SK-N-SH (cell line): ENCODE data around the gene ZNF664. TPM values are rescaled to one million over a fixed set of nuclear protein-coding genes. Genes with fewer than 3 reads are reported as not detected.

Source experiments
- CTCF ChIA-PET: fragments of 300-600, 350-600 bp; formaldehyde crosslinking; extraction: SDS; loops from one replicate; lab custom pipeline; 2021; lab: Yijun Ruan, JAX
- POLR2A ChIA-PET: fragments of 350-600 bp; sonication (Branson Sonifier 250); formaldehyde crosslinking; extraction: SDS; loops from one replicate; lab custom pipeline; 2020; ENCODE audit warnings: antibody characterized with exemption, inconsistent platforms; lab: Yijun Ruan, JAX
- DNase-seq: peaks from one replicate; pipeline ENCODE4 v3.0.0; 2012
- H2AFZ ChIP-seq: fragments of 200-600 bp; sonication (generic); 2 replicates; pipeline ENCODE4 v1.8.1; 2016; ENCODE audit warnings: antibody characterized with exemption, mild to moderate bottlenecking, low read depth
- H3F3A ChIP-seq: fragments of 200-600 bp; sonication (generic); replicated peaks from 2 replicates; pipeline ENCODE3; 2016; ENCODE audit warnings: antibody characterized with exemption, mild to moderate bottlenecking; ENCODE audit not compliant: insufficient read depth
- H3K27ac ChIP-seq, 2 experiments: fragments of 200-500 bp in 1 of 2; fragments of 200-600 bp in 1 of 2; sonication (Bioruptor generic) in 1 of 2; sonication (generic), shearing (Covaris generic) in 1 of 2; 2 replicates each; pipeline versions ENCODE4 v1.5.1 to v1.6.1; 2014 to 2016; ENCODE audit warnings: low read depth in 2 of 2, inconsistent platforms in 1 of 2, low read length in 1 of 2, mild to moderate bottlenecking in 1 of 2, mixed read lengths in 1 of 2
- H3K27me3 ChIP-seq: fragments of 200-600 bp; sonication (generic), shearing (Covaris generic); 2 replicates; pipeline ENCODE4 v1.6.1; 2016; ENCODE audit warnings: mixed run types; ENCODE audit not compliant: insufficient read depth
- H3K36me3 ChIP-seq, 2 experiments: fragments of 200-500 bp in 1 of 2; fragments of 200-600 bp in 1 of 2; sonication (Bioruptor generic) in 1 of 2; sonication (generic) in 1 of 2; replicated peaks in 1 of 2; 2 replicates each; pipeline versions ENCODE3 to v1.5.1; 2014 to 2016; ENCODE audit warnings: low read length in 1 of 2, mild to moderate bottlenecking in 1 of 2; ENCODE audit not compliant: insufficient read depth in 2 of 2, control insufficient read depth in 1 of 2
- H3K4me1 ChIP-seq, 2 experiments: fragments of 200-500 bp in 1 of 2; fragments of 200-600 bp in 1 of 2; sonication (Bioruptor generic) in 1 of 2; sonication (generic), shearing (Covaris generic) in 1 of 2; 2 replicates each; pipeline versions ENCODE4 v1.5.1 to v1.6.1; 2014 to 2016; ENCODE audit warnings: low read depth in 1 of 2, low read length in 1 of 2, mixed run types in 1 of 2; ENCODE audit not compliant: insufficient read depth in 2 of 2, control insufficient read depth in 1 of 2
- H3K4me2 ChIP-seq: fragments of 200-600 bp; sonication (generic), shearing (Covaris generic); 2 replicates; pipeline ENCODE4 v1.6.1; 2017; ENCODE audit warnings: mixed run types
- H3K4me3 ChIP-seq, 2 experiments: fragments of 200-500 bp in 1 of 2; fragments of 200-600 bp in 1 of 2; sonication (Bioruptor generic) in 1 of 2; sonication (generic), shearing (Covaris generic) in 1 of 2; 2 replicates each; pipeline versions ENCODE4 v1.5.1 to v1.8.1; 2014 to 2016; ENCODE audit warnings: low read depth in 2 of 2, inconsistent platforms in 1 of 2, low read length in 1 of 2, mild to moderate bottlenecking in 1 of 2, mixed read lengths in 1 of 2, moderate library complexity in 1 of 2
- H3K79me2 ChIP-seq: fragments of 200-600 bp; sonication (generic); 2 replicates; pipeline ENCODE4 v1.8.1; 2017; ENCODE audit warnings: mild to moderate bottlenecking; ENCODE audit not compliant: insufficient read depth
- H3K9ac ChIP-seq: fragments of 200-600 bp; sonication (generic); 2 replicates; pipeline ENCODE4 v1.6.1; 2017; ENCODE audit warnings: mixed run types
- H3K9me2 ChIP-seq: fragments of 200-600 bp; sonication (generic); 2 replicates; pipeline ENCODE4 v1.6.1; 2017; ENCODE audit warnings: mixed run types
- H3K9me3 ChIP-seq: fragments of 200-600 bp; sonication (generic); 2 replicates; pipeline ENCODE4 v1.6.1; 2017; ENCODE audit warnings: mixed run types, mild to moderate bottlenecking, moderate library complexity
- H4K20me1 ChIP-seq: fragments of 200-600 bp; sonication (generic); 2 replicates; pipeline ENCODE4 v1.6.1; 2017; ENCODE audit warnings: mild to moderate bottlenecking, mixed run types; ENCODE audit not compliant: insufficient read depth
- ELF1 ChIP-seq: IDR thresholded peaks from 2 replicates; pipeline ENCODE4 v1.4.0; 2012
- EP300 ChIP-seq, 2 experiments: IDR thresholded peaks; 2 replicates each; pipeline versions ENCODE4 v1.4.0 to v1.6.1; 2012; ENCODE audit warnings: borderline replicate concordance in 1 of 2, low read depth in 1 of 2, low read length in 1 of 2
- FOSL2 ChIP-seq: IDR thresholded peaks from 2 replicates; pipeline ENCODE4 v1.4.0; 2012; ENCODE audit warnings: low read depth, mild to moderate bottlenecking, moderate library complexity, borderline replicate concordance
- FOXJ3 ChIP-seq: sonication (generic); formaldehyde crosslinking; IDR thresholded peaks from 2 replicates; pipeline ENCODE4 v1.5.1; 2020; ENCODE audit warnings: mild to moderate bottlenecking, missing genetic modification reagents
- GATA2 ChIP-seq: sonication (generic); formaldehyde crosslinking; IDR thresholded peaks from 2 replicates; pipeline ENCODE4 v1.5.0; 2020; ENCODE audit warnings: mild to moderate bottlenecking, missing genetic modification reagents
- JUND ChIP-seq: IDR thresholded peaks from 2 replicates; pipeline ENCODE4 v1.4.0; 2012
- MEF2A ChIP-seq: IDR thresholded peaks from 2 replicates; pipeline ENCODE4 v1.4.0; 2012; ENCODE audit warnings: low read depth, borderline replicate concordance
- POLR2AphosphoS5 ChIP-seq: IDR thresholded peaks from 2 replicates; pipeline ENCODE4 v1.6.1; 2012; ENCODE audit warnings: low read depth, low read length
- RAD21 ChIP-seq: IDR thresholded peaks from 2 replicates; pipeline ENCODE4 v1.6.1; 2012; ENCODE audit warnings: mild to moderate bottlenecking, low read length
- RCOR1 ChIP-seq: fragments of 150-350 bp; IDR thresholded peaks from 2 replicates; pipeline ENCODE4 v1.6.1; 2017; ENCODE audit warnings: antibody characterized with exemption, low read length
- RFX5 ChIP-seq: IDR thresholded peaks from 2 replicates; pipeline ENCODE4 v1.6.1; 2012; ENCODE audit warnings: mild to moderate bottlenecking, improper control_type of control experiment, low read length
- SIN3A ChIP-seq: IDR thresholded peaks from 2 replicates; pipeline ENCODE4 v1.6.1; 2012; ENCODE audit warnings: low read depth, mild to moderate bottlenecking, low read length, moderate library complexity, borderline replicate concordance
- TAF1 ChIP-seq: IDR thresholded peaks from 2 replicates; pipeline ENCODE4 v1.6.1; 2012; ENCODE audit warnings: low read depth, mild to moderate bottlenecking, low read length, moderate library complexity, borderline replicate concordance
- TEAD4 ChIP-seq: IDR thresholded peaks from 2 replicates; pipeline ENCODE4 v1.4.0; 2012; ENCODE audit warnings: mild to moderate bottlenecking, borderline replicate concordance; ENCODE audit not compliant: insufficient read depth
- WGBS: methylation state at CpG from one replicate; pipeline ENCODE4 v1.1.6; 2017; ENCODE audit warnings: low lambda C conversion rate; 5-methylcytosine and 5-hydroxymethylcytosine counted together
- polyA plus RNA-seq, 3 experiments: library from polyadenylated mRNA; depleted of rRNA; stranded (reverse); fragments of >200 nt; gene quantifications; 2 replicates each; pipeline ENCODE4 v1.2.3, GENCODE V29; 2012
- TF ChIP-seq, protein P1 (sequence below): IDR thresholded peaks from 2 replicates; pipeline ENCODE4 v1.6.1; 2012; ENCODE audit warnings: mild to moderate bottlenecking, low read depth, low read length, moderate library complexity
- TF ChIP-seq, protein P2 (sequence below): IDR thresholded peaks from 2 replicates; pipeline ENCODE4 v1.4.0; 2012; ENCODE audit warnings: low read depth, borderline replicate concordance
- TF ChIP-seq, protein P3 (sequence below): IDR thresholded peaks from 2 replicates; pipeline ENCODE4 v1.4.0; 2012; ENCODE audit warnings: low read depth
- TF ChIP-seq, protein P4 (sequence below): IDR thresholded peaks from 2 replicates; pipeline ENCODE4; 2012

The ZNF664 gene
- polyA plus RNA-seq, 1 of the 3 experiments (the other 2 are of a cell fraction): 34.9 TPM

DNA sequence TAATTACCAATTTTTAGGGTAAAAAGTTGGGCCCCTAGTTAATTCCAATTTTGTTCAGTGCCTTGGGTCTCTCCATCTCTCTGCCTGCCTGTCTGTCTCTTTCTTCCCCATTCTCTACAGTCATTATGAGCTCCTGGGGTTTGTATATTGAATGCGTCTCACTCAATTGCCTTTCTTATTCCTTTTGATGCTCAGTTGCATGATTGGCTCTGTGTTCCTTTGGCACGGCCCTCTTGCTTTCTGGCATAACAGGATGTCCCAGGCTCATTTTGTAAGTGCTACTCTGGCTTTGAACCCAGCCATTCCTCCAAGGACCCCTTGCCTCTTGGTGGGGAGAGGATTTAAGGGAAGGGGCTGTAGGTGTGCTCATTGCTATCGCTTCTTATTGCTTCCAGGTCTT is 35.6 kb downstream of the ZNF664 start (continued):
- TF ChIP-seq, protein P1, sequence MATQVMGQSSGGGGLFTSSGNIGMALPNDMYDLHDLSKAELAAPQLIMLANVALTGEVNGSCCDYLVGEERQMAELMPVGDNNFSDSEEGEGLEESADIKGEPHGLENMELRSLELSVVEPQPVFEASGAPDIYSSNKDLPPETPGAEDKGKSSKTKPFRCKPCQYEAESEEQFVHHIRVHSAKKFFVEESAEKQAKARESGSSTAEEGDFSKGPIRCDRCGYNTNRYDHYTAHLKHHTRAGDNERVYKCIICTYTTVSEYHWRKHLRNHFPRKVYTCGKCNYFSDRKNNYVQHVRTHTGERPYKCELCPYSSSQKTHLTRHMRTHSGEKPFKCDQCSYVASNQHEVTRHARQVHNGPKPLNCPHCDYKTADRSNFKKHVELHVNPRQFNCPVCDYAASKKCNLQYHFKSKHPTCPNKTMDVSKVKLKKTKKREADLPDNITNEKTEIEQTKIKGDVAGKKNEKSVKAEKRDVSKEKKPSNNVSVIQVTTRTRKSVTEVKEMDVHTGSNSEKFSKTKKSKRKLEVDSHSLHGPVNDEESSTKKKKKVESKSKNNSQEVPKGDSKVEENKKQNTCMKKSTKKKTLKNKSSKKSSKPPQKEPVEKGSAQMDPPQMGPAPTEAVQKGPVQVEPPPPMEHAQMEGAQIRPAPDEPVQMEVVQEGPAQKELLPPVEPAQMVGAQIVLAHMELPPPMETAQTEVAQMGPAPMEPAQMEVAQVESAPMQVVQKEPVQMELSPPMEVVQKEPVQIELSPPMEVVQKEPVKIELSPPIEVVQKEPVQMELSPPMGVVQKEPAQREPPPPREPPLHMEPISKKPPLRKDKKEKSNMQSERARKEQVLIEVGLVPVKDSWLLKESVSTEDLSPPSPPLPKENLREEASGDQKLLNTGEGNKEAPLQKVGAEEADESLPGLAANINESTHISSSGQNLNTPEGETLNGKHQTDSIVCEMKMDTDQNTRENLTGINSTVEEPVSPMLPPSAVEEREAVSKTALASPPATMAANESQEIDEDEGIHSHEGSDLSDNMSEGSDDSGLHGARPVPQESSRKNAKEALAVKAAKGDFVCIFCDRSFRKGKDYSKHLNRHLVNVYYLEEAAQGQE: no peak
- TF ChIP-seq ELF1 (no peak), FOXJ3 (CRISPR knock-in tag) (no peak), JUND (no peak), MEF2A (no peak), POLR2AphosphoS5 (no peak), GATA2 (no peak), EP300 (IDR thresholded peaks at IDR 0.05; ENCODE audit: borderline replicate concordance in 1 of 2, low read depth in 1 of 2, low read length in 1 of 2) (no peak)
- TF ChIP-seq, protein P2, sequence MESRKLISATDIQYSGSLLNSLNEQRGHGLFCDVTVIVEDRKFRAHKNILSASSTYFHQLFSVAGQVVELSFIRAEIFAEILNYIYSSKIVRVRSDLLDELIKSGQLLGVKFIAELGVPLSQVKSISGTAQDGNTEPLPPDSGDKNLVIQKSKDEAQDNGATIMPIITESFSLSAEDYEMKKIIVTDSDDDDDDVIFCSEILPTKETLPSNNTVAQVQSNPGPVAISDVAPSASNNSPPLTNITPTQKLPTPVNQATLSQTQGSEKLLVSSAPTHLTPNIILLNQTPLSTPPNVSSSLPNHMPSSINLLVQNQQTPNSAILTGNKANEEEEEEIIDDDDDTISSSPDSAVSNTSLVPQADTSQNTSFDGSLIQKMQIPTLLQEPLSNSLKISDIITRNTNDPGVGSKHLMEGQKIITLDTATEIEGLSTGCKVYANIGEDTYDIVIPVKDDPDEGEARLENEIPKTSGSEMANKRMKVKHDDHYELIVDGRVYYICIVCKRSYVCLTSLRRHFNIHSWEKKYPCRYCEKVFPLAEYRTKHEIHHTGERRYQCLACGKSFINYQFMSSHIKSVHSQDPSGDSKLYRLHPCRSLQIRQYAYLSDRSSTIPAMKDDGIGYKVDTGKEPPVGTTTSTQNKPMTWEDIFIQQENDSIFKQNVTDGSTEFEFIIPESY: no peak
- TF ChIP-seq, protein P3, sequence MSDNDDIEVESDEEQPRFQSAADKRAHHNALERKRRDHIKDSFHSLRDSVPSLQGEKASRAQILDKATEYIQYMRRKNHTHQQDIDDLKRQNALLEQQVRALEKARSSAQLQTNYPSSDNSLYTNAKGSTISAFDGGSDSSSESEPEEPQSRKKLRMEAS: no peak
- TF ChIP-seq, all 33 proteins: peak for 0

DNA sequence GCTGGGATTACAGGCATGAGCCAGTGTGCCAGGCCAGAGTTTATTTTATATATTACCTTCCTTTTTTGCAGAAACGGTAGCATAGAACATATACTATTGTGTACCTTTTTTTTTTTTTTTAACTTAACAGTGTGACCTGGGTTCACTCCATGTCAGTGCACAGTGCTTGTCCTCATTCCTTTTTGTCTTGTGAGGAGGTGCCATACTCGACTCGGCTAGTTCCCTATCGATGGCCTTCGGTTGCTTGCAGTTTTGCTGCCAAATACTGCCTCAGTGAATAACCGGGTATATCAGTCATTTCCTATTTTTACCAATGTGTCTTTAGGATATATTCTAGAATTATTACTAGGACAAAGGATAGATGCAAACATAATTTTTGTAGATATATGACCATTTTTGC is 36.8 kb downstream of the ZNF664 start:
- Histone ChIP-seq H3K36me3 (peaks cover 45 to 64% of the 10 kb centered on the region in 2 experiments), H3F3A (no peaks in the 10 kb centered on the region), H4K20me1 (0 out of 2 replicates have a peak, but pooled peaks cover 4% of the 10 kb centered on the region), H3K79me2 (peaks cover 10% of the 10 kb centered on the region; the same call in 1 of the 2 replicates), H3K9me3 (no peaks in the 10 kb centered on the region), H3K4me2 (no peak overlapping the region), H3K9me2 (no peaks in the 10 kb centered on the region), H2AFZ (no peak overlapping the region), H3K27me3 (no peaks in the 10 kb centered on the region), H3K4me1 (peaks cover 0 to 7% of the 10 kb centered on the region in 2 experiments; a peak in 1 of 4 replicates), H3K27ac (no peak overlapping the region), H3K4me3 (no peak overlapping the region), H3K9ac (no peak overlapping the region)
- WGBS: 89% methylated on average over 6 of the region's 6 CpGs
- CTCF ChIA-PET: no interaction called here
- POLR2A ChIA-PET: no interaction called here
- no peak for DNase-seq
- no peak for TF ChIP-seq TAF1
- no peak for TF ChIP-seq TEAD4
- TF ChIP-seq, protein P4, sequence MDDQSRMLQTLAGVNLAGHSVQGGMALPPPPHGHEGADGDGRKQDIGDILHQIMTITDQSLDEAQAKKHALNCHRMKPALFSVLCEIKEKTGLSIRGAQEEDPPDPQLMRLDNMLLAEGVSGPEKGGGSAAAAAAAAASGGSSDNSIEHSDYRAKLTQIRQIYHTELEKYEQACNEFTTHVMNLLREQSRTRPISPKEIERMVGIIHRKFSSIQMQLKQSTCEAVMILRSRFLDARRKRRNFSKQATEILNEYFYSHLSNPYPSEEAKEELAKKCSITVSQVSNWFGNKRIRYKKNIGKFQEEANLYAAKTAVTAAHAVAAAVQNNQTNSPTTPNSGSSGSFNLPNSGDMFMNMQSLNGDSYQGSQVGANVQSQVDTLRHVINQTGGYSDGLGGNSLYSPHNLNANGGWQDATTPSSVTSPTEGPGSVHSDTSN: no peak
- TF ChIP-seq FOSL2: no peak
- TF ChIP-seq ELF1: no peak
- TF ChIP-seq SIN3A: no peak
- no peak for TF ChIP-seq RAD21
- TF ChIP-seq JUND: no peak
- no peak for TF ChIP-seq RFX5
- no peak for TF ChIP-seq MEF2A
- TF ChIP-seq RCOR1: no peak
- TF ChIP-seq, protein P3: no peak
- TF ChIP-seq, protein P1: no peak
